Smooth muscle cell (in vitro differentiated cells): ENCODE measurements around the gene FOXK1. TPM values are rescaled to one million over a fixed set of nuclear protein-coding genes. Genes with fewer than 3 reads are reported as not detected.
"Not testable (repeated sequence)": the region's sequence is repeated elsewhere in the genome, so short reads cannot be mapped to it uniquely, and the experiment has no call there.

Source experiments
- DNase-seq: peaks from one replicate; lab custom pipeline; 2025; ENCODE audit not compliant: unreplicated experiment; lab: John Stamatoyannopoulos, UW
- H2AFZ ChIP-seq: fragments of 200-600 bp; sonication (generic); 2 replicates; pipeline ENCODE4 v1.6.0; 2016; ENCODE audit warnings: antibody characterized with exemption, low read depth, mild to moderate bottlenecking
- H3F3A ChIP-seq: fragments of 200-600 bp; sonication (generic); 2 replicates; pipeline ENCODE4 v1.6.0; 2017; ENCODE audit warnings: antibody characterized with exemption, low read depth
- H3K27ac ChIP-seq: fragments of 200-600 bp; sonication (generic); 2 replicates; pipeline ENCODE4 v1.5.1; 2016; ENCODE audit warnings: low read depth, mild to moderate bottlenecking
- H3K27me3 ChIP-seq: fragments of 200-600 bp; sonication (generic); 2 replicates; pipeline ENCODE4 v1.6.1; 2016; ENCODE audit warnings: low read depth, mild to moderate bottlenecking
- H3K36me3 ChIP-seq: fragments of 200-600 bp; sonication (generic); 2 replicates; pipeline ENCODE4 v1.5.1; 2016; ENCODE audit warnings: low read depth
- H3K4me1 ChIP-seq: fragments of 200-600 bp; sonication (generic); 2 replicates; pipeline ENCODE4 v1.5.1; 2016; ENCODE audit warnings: low read depth
- H3K4me2 ChIP-seq: fragments of 200-600 bp; sonication (generic); 2 replicates; pipeline ENCODE4 v1.6.0; 2016; ENCODE audit warnings: mild to moderate bottlenecking
- H3K4me3 ChIP-seq: fragments of 200-600 bp; sonication (generic); 2 replicates; pipeline ENCODE4 v1.5.1; 2016; ENCODE audit warnings: mild to moderate bottlenecking
- H3K79me2 ChIP-seq: fragments of 200-600 bp; sonication (generic); 2 replicates; pipeline ENCODE4 v1.6.0; 2016; ENCODE audit warnings: low read depth, mild to moderate bottlenecking
- H3K9ac ChIP-seq: fragments of 200-600 bp; sonication (generic); 2 replicates; pipeline ENCODE4 v1.6.0; 2016; ENCODE audit warnings: low read depth
- H3K9me3 ChIP-seq: fragments of 200-600 bp; sonication (generic); replicated peaks from 2 replicates; pipeline ENCODE4 v1.5.1; 2016; ENCODE audit warnings: low read depth
- H4K20me1 ChIP-seq: fragments of 200-600 bp; sonication (generic); 2 replicates; pipeline ENCODE4 v1.6.0; 2016; ENCODE audit warnings: low read depth
- CTCF ChIP-seq: fragments of 200-600 bp; sonication (generic); IDR thresholded peaks from 2 replicates; pipeline ENCODE4 v1.5.1; 2017; ENCODE audit warnings: borderline replicate concordance, mild to moderate bottlenecking, antibody characterized with exemption; ENCODE audit not compliant: insufficient read depth, poor library complexity, severe bottlenecking
- WGBS: methylation state at CpG from one replicate; pipeline ENCODE4 v1.1.7; 2016; ENCODE audit warnings: low lambda C conversion rate; 5-methylcytosine and 5-hydroxymethylcytosine counted together
- polyA plus RNA-seq: library from polyadenylated mRNA; unstranded; fragments of >200 nt; fragmentation: Nextera tagmentation; extraction: Ambion mirVana; gene quantifications from 2 replicates; pipeline ENCODE4 v1.2.1, GENCODE V29; 2016
- total RNA-seq: library from RNA; depleted of rRNA; stranded (reverse); fragments of >200 nt; gene quantifications from 2 replicates; pipeline ENCODE4 v1.2.3, GENCODE V29; 2014

The FOXK1 gene
- total and polyA plus RNA-seq, 2 experiments from 2014 or later: 6.0 to 11.6 TPM

GRCh38 chr7:4791101-4791737 is 109.1 kb downstream of the FOXK1 start:
- TF ChIP-seq CTCF: no peak
- no peak overlapping the region for H3K4me3 ChIP-seq
- no peak for DNase-seq
- H3F3A ChIP-seq: no peaks in the 10 kb centered on the region
- H3K79me2 ChIP-seq: no peaks in the 10 kb centered on the region
- H4K20me1 ChIP-seq: no peaks in the 10 kb centered on the region
- no peak overlapping the region for H3K27ac ChIP-seq
- H3K9me3 ChIP-seq: no peaks in the 10 kb centered on the region
- no peaks in the 10 kb centered on the region for H3K4me1 ChIP-seq
- H2AFZ ChIP-seq: no peak overlapping the region
- 97% methylated on average over 25 of the region's 25 CpGs for WGBS
- H3K36me3 ChIP-seq: no peaks in the 10 kb centered on the region
- H3K27me3 ChIP-seq: no peaks in the 10 kb centered on the region
- no peak overlapping the region for H3K4me2 ChIP-seq
- no peak overlapping the region for H3K9ac ChIP-seq

DNA sequence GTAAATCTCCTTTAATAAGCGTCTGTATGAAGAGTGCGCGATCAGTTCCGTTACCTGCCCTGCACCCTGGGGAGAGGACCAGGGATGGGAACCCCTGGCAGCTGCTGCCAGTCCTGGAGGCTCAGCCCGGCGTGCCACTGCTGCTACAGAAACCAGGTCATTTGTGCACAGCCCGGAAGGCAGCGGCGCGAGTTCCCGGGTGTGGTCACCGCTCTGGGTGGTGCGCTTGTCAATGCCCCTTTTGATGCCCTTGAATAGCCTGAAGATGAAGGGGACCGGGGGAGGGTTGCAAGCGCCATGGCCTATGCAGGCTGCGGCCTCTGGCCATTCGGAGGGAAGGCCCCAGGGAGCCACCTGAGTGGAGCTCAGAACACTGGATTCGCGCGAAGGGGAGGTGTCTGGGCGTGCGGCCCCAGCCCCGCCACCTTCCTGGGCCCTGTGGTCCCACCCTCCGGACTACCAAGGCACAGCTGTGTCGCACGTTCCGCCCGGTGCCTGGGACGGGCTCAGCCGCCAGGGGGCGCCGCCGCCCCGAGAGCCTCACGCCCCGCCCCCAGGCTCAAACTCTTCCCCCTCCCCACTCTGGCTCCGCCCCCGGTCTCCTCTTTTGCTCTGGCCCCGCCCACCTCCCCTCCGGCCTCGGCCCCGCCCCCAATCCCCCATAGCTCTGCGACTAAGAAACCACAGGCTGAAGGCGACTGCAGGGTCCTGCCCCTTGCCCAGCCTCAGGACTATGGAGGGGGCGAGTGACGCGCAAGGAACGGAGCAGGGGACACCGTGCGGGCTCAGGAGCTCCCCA is 109.8 kb downstream of the FOXK1 start:
- Histone ChIP-seq H3K27me3 (no peaks in the 10 kb centered on the region), H3K36me3 (no peaks in the 10 kb centered on the region), H4K20me1 (no peaks in the 10 kb centered on the region), H3K9ac (no peak overlapping the region), H3K9me3 (no peaks in the 10 kb centered on the region), H3K27ac (no peak overlapping the region), H3K4me3 (no peak overlapping the region), H3K4me2 (no peak overlapping the region), H2AFZ (no peak overlapping the region), H3K79me2 (no peaks in the 10 kb centered on the region), H3F3A (no peaks in the 10 kb centered on the region), H3K4me1 (no peaks in the 10 kb centered on the region)
- DNase-seq: peak; percentile 24
- TF ChIP-seq CTCF: peak; percentile 58
- 76% methylated on average over 33 of the region's 50 CpGs for WGBS

GRCh38 chr7:4792537-4793126 is 110.5 kb downstream of the FOXK1 start:
- Histone ChIP-seq H3F3A (no peaks in the 10 kb centered on the region), H3K79me2 (no peaks in the 10 kb centered on the region), H3K4me3 (no peak overlapping the region), H2AFZ (no peak overlapping the region), H3K4me1 (no peaks in the 10 kb centered on the region), H3K9ac (no peak overlapping the region), H4K20me1 (no peaks in the 10 kb centered on the region), H3K9me3 (no peaks in the 10 kb centered on the region), H3K36me3 (no peaks in the 10 kb centered on the region), H3K4me2 (no peak overlapping the region), H3K27me3 (no peaks in the 10 kb centered on the region), H3K27ac (no peak overlapping the region)
- WGBS: 72% methylated on average over 32 of the region's 47 CpGs
- DNase-seq: no peak
- no peak for TF ChIP-seq CTCF

DNA sequence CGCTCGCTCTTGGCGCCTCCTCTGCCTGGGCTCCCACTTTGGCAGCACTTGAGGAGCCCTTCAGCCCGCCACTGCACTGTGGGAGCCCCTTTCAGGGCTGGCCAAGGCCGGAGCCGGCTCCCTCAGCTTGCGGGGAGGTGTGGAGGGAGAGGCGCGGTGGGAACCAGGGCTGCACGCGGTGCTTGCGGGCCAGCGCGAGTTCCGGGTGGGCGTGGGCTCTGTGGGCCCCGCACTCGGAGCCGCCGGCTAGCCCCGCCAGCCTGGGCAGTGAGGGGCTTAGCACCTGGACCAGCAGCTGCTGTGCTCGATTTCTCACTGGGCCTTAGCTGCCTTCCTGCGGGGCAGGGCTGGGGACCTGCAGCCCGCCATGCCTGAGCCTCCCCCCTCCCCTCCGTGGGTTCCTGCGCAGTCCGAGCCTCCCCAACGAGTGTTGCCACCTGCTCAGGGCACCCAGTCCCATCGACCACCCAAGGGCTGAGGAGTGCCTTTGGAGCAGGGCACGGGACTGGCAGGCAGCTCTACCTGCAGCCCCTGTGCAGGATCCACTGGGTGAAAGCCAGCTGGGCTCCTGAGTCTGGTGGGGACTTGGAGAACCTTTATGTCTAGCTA is 111.4 kb downstream of the FOXK1 start:
- H3K79me2 ChIP-seq, H3K36me3 ChIP-seq, H3K4me3 ChIP-seq, H3F3A ChIP-seq, H3K27me3 ChIP-seq, DNase-seq, H3K9me3 ChIP-seq, H2AFZ ChIP-seq, H4K20me1 ChIP-seq, H3K9ac ChIP-seq, H3K4me1 ChIP-seq: not testable (repeated sequence)
- H3K4me2 ChIP-seq: peak overlapping the region; percentile 38
- 97% methylated on average over 18 of the region's 30 CpGs for WGBS
- peak overlapping the region; percentile 82 for H3K27ac ChIP-seq

DNA sequence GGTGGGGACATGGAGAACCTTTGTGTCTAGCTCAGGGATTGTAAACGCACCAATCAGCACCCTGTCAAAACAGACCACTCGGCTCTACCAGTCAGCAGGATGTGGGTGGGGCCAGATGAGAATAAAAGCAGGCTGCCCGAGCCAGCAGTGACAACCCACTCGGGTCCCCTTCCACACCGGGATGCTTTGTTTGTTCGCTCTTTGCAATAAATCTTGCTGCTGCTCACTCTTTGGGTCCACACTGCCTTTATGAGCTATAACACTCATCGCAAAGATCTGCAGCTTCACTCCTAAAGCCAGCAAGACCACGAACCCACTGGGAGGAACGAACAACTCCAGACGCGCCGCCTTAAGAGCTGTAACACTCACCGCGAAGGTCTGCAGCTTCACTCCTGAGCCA is 112.1 kb downstream of the FOXK1 start:
- peak overlapping the region; percentile 82 for H3K27ac ChIP-seq
- H3K79me2 ChIP-seq, H2AFZ ChIP-seq, DNase-seq, H3K27me3 ChIP-seq, H3K4me1 ChIP-seq, H4K20me1 ChIP-seq, H3K36me3 ChIP-seq, H3K9me3 ChIP-seq, H3K4me3 ChIP-seq, H3F3A ChIP-seq: not testable (repeated sequence)
- 30% methylated on average over 14 of the region's 14 CpGs for WGBS
- peak overlapping the region; percentile 38 for H3K4me2 ChIP-seq
- peak overlapping the region; percentile 13 for H3K9ac ChIP-seq
